HepG2 (cell line): ENCODE results near the gene IQGAP3. TPM values are rescaled to one million over a fixed set of nuclear protein-coding genes. Genes with fewer than 3 reads are reported as not detected.

ENCODE experiments used
- ATAC-seq: fragments of 200-7000 bp; cut with Tn5 transposase; 3 replicates; pipeline ENCODE4 v1.9.1; 2020; ENCODE audit warnings: mild to moderate bottlenecking, moderate library complexity
- BruUV-seq: library from RNA; stranded (reverse); fragments of 400-500 nt; replicated peaks from 2 replicates; lab custom pipeline; 2021; lab: Mats Ljungman, UMichigan
- CTCF ChIA-PET: fragments of 300-600 bp; formaldehyde crosslinking; extraction: SDS; loops from one replicate; lab custom pipeline; 2021; ENCODE audit warnings: low total read pairs, inconsistent platforms, low intra/inter-chr PET ratio; lab: Yijun Ruan, JAX
- POLR2A ChIA-PET: fragments of 350-600 bp; sonication (Branson Sonifier 250); formaldehyde crosslinking; loops from one replicate; lab custom pipeline; 2020; ENCODE audit warnings: antibody characterized with exemption, inconsistent platforms; lab: Yijun Ruan, JAX
- DNase-seq: peaks from one replicate; pipeline ENCODE4 v3.0.0-alpha.2; 2015; ENCODE audit warnings: low spot score
- FAIRE-seq: peaks from 3 replicates; lab custom pipeline; 2011; peaks lifted over from hg19 to GRCh38; lab: Jason Lieb, UNC
- H2AFZ ChIP-seq: one replicate; pipeline ENCODE4 v1.6.1; 2011; ENCODE audit warnings: low read length, inconsistent platforms
- H3K27ac ChIP-seq: fragments of 300-600 bp; 3 replicates; pipeline ENCODE4 v1.8.0; 2011; ENCODE audit warnings: mixed run types, mild to moderate bottlenecking, mixed read lengths, low read length, inconsistent platforms; ENCODE audit not compliant: insufficient read depth; ENCODE audit errors: extremely low read length
- H3K27me3 ChIP-seq, 2 experiments: fragments of 200-600 bp in 1 of 2; 2 replicates in 1 of 2; 3 replicates in 1 of 2; pipeline versions ENCODE4 v1.6.0 to v1.8.0; 2011; ENCODE audit warnings: low read length in 2 of 2, mild to moderate bottlenecking in 2 of 2, moderate library complexity in 2 of 2, inconsistent platforms in 1 of 2; ENCODE audit not compliant: insufficient read depth in 2 of 2, control insufficient read depth in 1 of 2
- H3K36me3 ChIP-seq, 2 experiments: fragments of 200-600 bp in 1 of 2; replicated peaks in 1 of 2; 2 replicates in 1 of 2; 3 replicates in 1 of 2; pipeline versions ENCODE4 v1.5.1 to v1.8.0; 2011; ENCODE audit warnings: low read length in 2 of 2, inconsistent platforms in 1 of 2; ENCODE audit not compliant: insufficient read depth in 2 of 2, control insufficient read depth in 1 of 2
- H3K4me1 ChIP-seq: 2 replicates; pipeline ENCODE4 v1.5.1; 2012; ENCODE audit warnings: low read length, inconsistent platforms; ENCODE audit not compliant: insufficient read depth
- H3K4me2 ChIP-seq: 2 replicates; pipeline ENCODE4 v1.6.0; 2011; ENCODE audit warnings: low read depth, low read length, inconsistent platforms
- H3K4me3 ChIP-seq, 3 experiments: fragments of 200-600 bp in 1 of 3; sonication (generic), shearing (Covaris generic) in 1 of 3; replicated peaks in 1 of 3; 2 replicates each; pipeline ENCODE4 v1.5.1; 2011 to 2016; ENCODE audit warnings: low read length in 3 of 3, inconsistent platforms in 2 of 3, low read depth in 2 of 3, mild to moderate bottlenecking in 2 of 3, control low read depth in 1 of 3, mixed read lengths in 1 of 3; ENCODE audit not compliant: insufficient read depth in 1 of 3
- H3K79me2 ChIP-seq: one replicate; pipeline ENCODE4 v1.6.1; 2011; ENCODE audit warnings: low read length, inconsistent platforms; ENCODE audit not compliant: insufficient read depth
- H3K9ac ChIP-seq: 2 replicates; pipeline ENCODE4 v1.6.0; 2011; ENCODE audit warnings: mild to moderate bottlenecking, low read depth, low read length, inconsistent platforms; ENCODE audit not compliant: insufficient read depth
- H3K9me3 ChIP-seq: 2 replicates; pipeline ENCODE4 v1.5.1; 2012; ENCODE audit warnings: mild to moderate bottlenecking, low read length
- H4K20me1 ChIP-seq: 2 replicates; pipeline ENCODE4 v1.6.0; 2011; ENCODE audit warnings: inconsistent platforms, mild to moderate bottlenecking, low read length, moderate library complexity; ENCODE audit not compliant: insufficient read depth
- HDAC1 ChIP-seq: sonication (generic); formaldehyde crosslinking; IDR thresholded peaks from 2 replicates; pipeline ENCODE4 v1.5.1; 2020; ENCODE audit warnings: mild to moderate bottlenecking, missing genetic modification reagents
- TRIM24 ChIP-seq: sonication (generic); formaldehyde crosslinking; IDR thresholded peaks from 2 replicates; pipeline ENCODE4 v1.8.0; 2022; ENCODE audit warnings: mild to moderate bottlenecking, missing genetic modification reagents
- WGBS: methylation state at CpG from one replicate; pipeline ENCODE4 v1.1.6; 2017; ENCODE audit warnings: low lambda C conversion rate; 5-methylcytosine and 5-hydroxymethylcytosine counted together
- in situ Hi-C: cut with HindIII; loops from 2 replicates; pipeline ENCODE4 v1.10.0; 2017; ENCODE audit warnings: low pct_unique_long_range_greater_than_20kb; ENCODE audit not compliant: extremely low pct_ligation_motif_present
- intact Hi-C: fragments of 100-400 bp; cut with micrococcal nuclease; formaldehyde crosslinking; loops from one replicate; pipeline ENCODE4 v1.10.0; 2022; ENCODE audit not compliant: unreplicated experiment
- polyA plus RNA-seq, 8 experiments: library from polyadenylated mRNA; depleted of rRNA in 3 of 8; stranded (reverse) in 7 of 8; unstranded in 1 of 8; fragments of >200 nt; fragmentation: Illumina TruSeq in 4 of 8; extraction: Trizol in 4 of 8; gene quantifications; 2 replicates each; pipeline versions ENCODE4 v1.2.1 to v1.2.3, GENCODE V29; 2011 to 2016; ENCODE audit warnings: low read depth in 4 of 8, missing spikeins in 1 of 8, mixed read lengths in 1 of 8; ENCODE audit not compliant: insufficient read depth in 1 of 8
- total RNA-seq, 5 experiments: library from RNA; depleted of rRNA; stranded (reverse); fragments of >200 nt; fragmentation: Illumina TruSeq; extraction: Trizol; gene quantifications; 2 replicates each; pipeline ENCODE4 v1.2.3, GENCODE V29; 2016; ENCODE audit warnings: low read depth in 1 of 5
- TF ChIP-seq, protein P1 (sequence below): sonication (generic); formaldehyde crosslinking; IDR thresholded peaks from 2 replicates; pipeline ENCODE4 v1.4.0; 2020; ENCODE audit warnings: missing genetic modification reagents

The IQGAP3 gene
- total and polyA plus RNA-seq, 2 of the 13 experiments (the other 11 are each of a cell fraction or from before 2014, with no cell fraction given): 13.5 to 14.1 TPM

DNA sequence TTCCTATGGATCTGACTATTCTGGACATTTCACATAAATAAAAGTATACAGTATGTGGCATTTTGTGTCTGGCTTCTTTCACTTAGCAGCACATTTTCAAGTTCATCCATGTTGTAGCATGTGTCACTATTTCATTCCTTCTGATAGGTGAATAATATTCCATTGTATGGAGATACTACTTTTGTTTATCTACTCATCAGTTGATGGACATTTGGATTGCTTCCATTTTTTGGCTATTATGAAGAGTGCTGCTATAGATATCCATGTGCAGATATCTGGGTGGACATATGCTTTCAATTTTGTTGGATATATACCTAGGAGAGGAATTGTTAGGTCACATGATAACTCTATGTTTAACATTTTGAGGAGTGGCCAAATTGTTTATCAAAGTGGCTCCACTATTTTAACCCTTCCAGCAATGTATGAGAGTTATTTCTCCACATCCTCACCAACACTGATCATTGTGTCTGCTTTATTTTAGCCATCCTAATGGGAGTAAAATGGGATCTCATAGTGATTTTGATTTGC lies 49.9 kb downstream of the IQGAP3 start (continued):
- no peak for TF ChIP-seq TRIM24 (CRISPR knock-in tag)

DNA sequence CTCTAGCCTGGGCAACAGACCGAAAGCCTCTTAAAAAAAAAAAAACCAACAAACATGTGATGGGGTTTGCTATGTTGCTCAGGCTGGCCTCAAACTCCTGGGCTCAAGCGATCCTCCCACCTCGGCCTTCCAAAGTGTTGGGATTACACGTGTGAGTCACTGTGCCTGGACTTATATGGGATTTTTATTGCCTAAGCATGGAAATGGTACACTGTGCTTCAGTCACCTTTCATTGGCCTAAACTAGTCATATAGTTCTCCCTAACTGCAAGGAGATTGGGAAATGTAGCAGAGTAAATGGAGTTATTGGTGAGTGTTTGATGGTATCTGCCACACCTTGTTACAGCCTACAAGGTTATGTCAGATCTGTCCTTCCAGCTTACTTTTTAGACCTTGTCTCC lies 54.6 kb downstream of the IQGAP3 start:
- FAIRE-seq (no peak), ATAC-seq (no peak)
- no peak overlapping the region for H3K4me2 ChIP-seq
- in situ Hi-C loops: no loop called here
- H3K36me3 ChIP-seq: no peaks in the 10 kb centered on the region
- H4K20me1 ChIP-seq: no peaks in the 10 kb centered on the region
- ChIA-PET POLR2A (no interaction called here), CTCF (no interaction called here)
- H3K4me1 ChIP-seq: no peaks in the 10 kb centered on the region
- H3K79me2 ChIP-seq: no peaks in the 10 kb centered on the region
- no peak overlapping the region for H2AFZ ChIP-seq
- H3K27me3 ChIP-seq: peaks cover 1 to 14% of the 10 kb centered on the region in 2 experiments; a peak in 3 of 5 replicates
- BruUV-seq: no TSS peak
- 39% methylated on average over 4 of the region's 4 CpGs for WGBS
- TF ChIP-seq, protein P1, sequence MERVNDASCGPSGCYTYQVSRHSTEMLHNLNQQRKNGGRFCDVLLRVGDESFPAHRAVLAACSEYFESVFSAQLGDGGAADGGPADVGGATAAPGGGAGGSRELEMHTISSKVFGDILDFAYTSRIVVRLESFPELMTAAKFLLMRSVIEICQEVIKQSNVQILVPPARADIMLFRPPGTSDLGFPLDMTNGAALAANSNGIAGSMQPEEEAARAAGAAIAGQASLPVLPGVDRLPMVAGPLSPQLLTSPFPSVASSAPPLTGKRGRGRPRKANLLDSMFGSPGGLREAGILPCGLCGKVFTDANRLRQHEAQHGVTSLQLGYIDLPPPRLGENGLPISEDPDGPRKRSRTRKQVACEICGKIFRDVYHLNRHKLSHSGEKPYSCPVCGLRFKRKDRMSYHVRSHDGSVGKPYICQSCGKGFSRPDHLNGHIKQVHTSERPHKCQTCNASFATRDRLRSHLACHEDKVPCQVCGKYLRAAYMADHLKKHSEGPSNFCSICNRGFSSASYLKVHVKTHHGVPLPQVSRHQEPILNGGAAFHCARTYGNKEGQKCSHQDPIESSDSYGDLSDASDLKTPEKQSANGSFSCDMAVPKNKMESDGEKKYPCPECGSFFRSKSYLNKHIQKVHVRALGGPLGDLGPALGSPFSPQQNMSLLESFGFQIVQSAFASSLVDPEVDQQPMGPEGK (CRISPR knock-in tag): no peak
- TF ChIP-seq, all 625 proteins: peak for 0
- no peak overlapping the region for H3K9ac ChIP-seq
- intact Hi-C loops: no loop called here
- no peaks in the 10 kb centered on the region for H3K9me3 ChIP-seq
- H3K4me3 ChIP-seq: no peak overlapping the region
- DNase-seq: no peak
- no peak overlapping the region for H3K27ac ChIP-seq

DNA sequence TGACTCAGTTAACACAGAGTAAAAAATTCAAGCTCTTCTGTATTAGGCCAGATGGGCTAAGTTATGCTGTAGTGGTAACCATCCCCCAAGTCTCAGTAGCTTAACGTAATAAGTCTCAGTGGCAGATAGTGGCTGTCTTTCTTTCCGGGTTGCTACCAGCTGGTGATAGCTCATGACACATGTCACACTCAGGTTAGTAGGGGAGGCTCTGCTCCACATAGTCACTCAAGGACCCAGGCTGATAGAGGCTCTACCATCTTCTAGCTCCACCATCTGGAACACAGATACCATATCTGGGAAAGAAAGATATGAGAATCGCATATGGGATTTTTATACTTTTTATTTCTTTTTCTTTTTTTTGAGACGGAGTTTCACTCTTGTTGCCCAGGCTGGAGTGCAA lies 55.5 kb downstream of the IQGAP3 start:
- H3K4me1 ChIP-seq: no peaks in the 10 kb centered on the region
- no peaks in the 10 kb centered on the region for H3K9me3 ChIP-seq
- H3K27ac ChIP-seq: no peak overlapping the region
- in situ Hi-C loops (no loop called here), intact Hi-C loops (no loop called here)
- no TSS peak for BruUV-seq
- no peak overlapping the region for H3K4me2 ChIP-seq
- no peak overlapping the region for H3K9ac ChIP-seq
- H3K27me3 ChIP-seq: peaks cover 1 to 20% of the 10 kb centered on the region in 2 experiments; a peak in 3 of 5 replicates
- no peak overlapping the region for H3K4me3 ChIP-seq
- ChIA-PET CTCF (no interaction called here), POLR2A (no interaction called here)
- DNase-seq: no peak
- 43% methylated on average over 4 of the region's 4 CpGs for WGBS
- no peaks in the 10 kb centered on the region for H4K20me1 ChIP-seq
- no peak for TF ChIP-seq HDAC1 (CRISPR knock-in tag)
- H2AFZ ChIP-seq: no peak overlapping the region
- no peaks in the 10 kb centered on the region for H3K79me2 ChIP-seq
- no peak for FAIRE-seq
- no peak for ATAC-seq
- no peaks in the 10 kb centered on the region for H3K36me3 ChIP-seq
